BJ (cell line): ENCODE results near the gene EFNB1. TPM values are rescaled to one million over a fixed set of nuclear protein-coding genes. Genes with fewer than 3 reads are reported as not detected.

ENCODE experiments used
- CTCF ChIA-PET: fragments of 350-600 bp; formaldehyde crosslinking; extraction: SDS; loops from one replicate; lab custom pipeline; 2021; ENCODE audit warnings: antibody characterized with exemption, inconsistent platforms; lab: Yijun Ruan, JAX
- POLR2A ChIA-PET: fragments of 300-600 bp; sonication (Branson Sonifier 250); formaldehyde crosslinking; extraction: SDS; loops from one replicate; lab custom pipeline; 2021; ENCODE audit warnings: antibody characterized with exemption; lab: Charles Lee
- DNase-seq: peaks from one replicate; pipeline ENCODE4 v3.0.0-alpha.2; 2011; ENCODE audit warnings: low read depth
- H3K27me3 ChIP-seq: 2 replicates; pipeline ENCODE4 v1.6.0; 2011; ENCODE audit warnings: low read length; ENCODE audit not compliant: control insufficient read depth, insufficient read depth
- H3K36me3 ChIP-seq: 2 replicates; pipeline ENCODE4 v1.5.1; 2011; ENCODE audit warnings: low read length; ENCODE audit not compliant: control insufficient read depth, insufficient read depth
- H3K4me3 ChIP-seq: 2 replicates; pipeline ENCODE4 v1.5.1; 2011; ENCODE audit warnings: low read depth, mild to moderate bottlenecking, control low read depth, low read length
- polyA plus RNA-seq: library from polyadenylated mRNA; depleted of rRNA; stranded (reverse); fragments of >200 nt; gene quantifications from 2 replicates; pipeline ENCODE4 v1.2.3, GENCODE V29; 2011; rRNA removed
- TF ChIP-seq, protein P1 (sequence below): IDR thresholded peaks from 2 replicates; pipeline ENCODE4 v1.5.1; 2011; ENCODE audit warnings: low read depth, mild to moderate bottlenecking, control low read depth, inconsistent platforms, low read length, moderate library complexity; ENCODE audit not compliant: insufficient read depth

Gene EFNB1
- polyA plus RNA-seq, 1 experiment, result 15.2 TPM

DNA sequence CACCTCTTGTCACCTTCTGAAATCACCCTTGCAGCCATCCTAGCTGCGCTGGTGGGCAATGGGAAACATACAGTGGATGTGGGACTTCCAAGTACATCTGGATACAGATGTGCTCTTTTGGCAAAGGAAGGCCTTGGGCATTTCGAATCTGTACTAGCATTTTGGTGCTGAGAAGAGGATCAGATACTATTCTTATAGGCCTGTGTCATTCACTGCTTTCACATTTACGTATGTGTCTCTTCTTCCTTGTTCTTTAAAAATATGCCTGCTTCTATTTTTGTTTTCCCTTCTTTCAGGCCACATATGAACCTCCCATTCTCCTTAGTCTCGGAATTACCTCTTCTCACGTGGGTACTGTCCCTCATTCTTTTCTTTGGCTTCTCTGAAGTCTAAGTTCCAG, 53.1 kb downstream of the EFNB1 start:
- CTCF ChIA-PET, result no interaction called here
- TF ChIP-seq, protein P1, sequence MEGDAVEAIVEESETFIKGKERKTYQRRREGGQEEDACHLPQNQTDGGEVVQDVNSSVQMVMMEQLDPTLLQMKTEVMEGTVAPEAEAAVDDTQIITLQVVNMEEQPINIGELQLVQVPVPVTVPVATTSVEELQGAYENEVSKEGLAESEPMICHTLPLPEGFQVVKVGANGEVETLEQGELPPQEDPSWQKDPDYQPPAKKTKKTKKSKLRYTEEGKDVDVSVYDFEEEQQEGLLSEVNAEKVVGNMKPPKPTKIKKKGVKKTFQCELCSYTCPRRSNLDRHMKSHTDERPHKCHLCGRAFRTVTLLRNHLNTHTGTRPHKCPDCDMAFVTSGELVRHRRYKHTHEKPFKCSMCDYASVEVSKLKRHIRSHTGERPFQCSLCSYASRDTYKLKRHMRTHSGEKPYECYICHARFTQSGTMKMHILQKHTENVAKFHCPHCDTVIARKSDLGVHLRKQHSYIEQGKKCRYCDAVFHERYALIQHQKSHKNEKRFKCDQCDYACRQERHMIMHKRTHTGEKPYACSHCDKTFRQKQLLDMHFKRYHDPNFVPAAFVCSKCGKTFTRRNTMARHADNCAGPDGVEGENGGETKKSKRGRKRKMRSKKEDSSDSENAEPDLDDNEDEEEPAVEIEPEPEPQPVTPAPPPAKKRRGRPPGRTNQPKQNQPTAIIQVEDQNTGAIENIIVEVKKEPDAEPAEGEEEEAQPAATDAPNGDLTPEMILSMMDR, result no peak
- POLR2A ChIA-PET, result no interaction called here

DNA sequence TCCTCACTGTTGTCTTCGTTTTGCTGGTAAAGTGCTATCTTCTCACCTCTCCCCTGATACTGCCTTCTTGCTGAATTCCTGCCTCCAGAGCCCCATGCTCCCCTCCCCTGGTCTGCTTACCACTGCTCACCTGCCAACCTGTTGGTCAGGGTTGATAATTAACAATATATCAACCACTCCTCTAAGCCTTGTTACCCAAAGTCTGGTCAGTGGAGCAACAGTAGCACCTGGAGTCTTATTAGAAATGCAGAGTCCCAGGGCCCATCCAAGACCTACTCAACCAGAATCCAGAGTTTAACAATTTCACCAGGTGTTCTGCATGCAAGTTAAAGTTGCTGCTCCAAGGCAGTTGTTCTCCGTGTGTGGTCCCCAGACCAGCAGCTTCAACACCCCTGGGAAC, 55.0 kb downstream of the EFNB1 start:
- H3K27me3 ChIP-seq, result 0 out of 2 replicates have a peak, but pooled peaks cover 1% of the 10 kb centered on the region
- H3K36me3 ChIP-seq, result no peaks in the 10 kb centered on the region
- POLR2A ChIA-PET, result no interaction called here
- CTCF ChIA-PET, result interaction anchor here (1.4 kb wide), 1 partner anchor 26 kb away, joined by 3 read pairs; no protein-coding TSS in a partner anchor
- TF ChIP-seq, protein P1, result no peak
- DNase-seq, result no peak
- H3K4me3 ChIP-seq, result no peak overlapping the region

More for the DNA sequence above, 53.1 kb downstream of the EFNB1 start:
- H3K4me3 ChIP-seq, result no peak overlapping the region
- H3K36me3 ChIP-seq, result no peaks in the 10 kb centered on the region
- DNase-seq, result no peak
- 0 out of 2 replicates have a peak, but pooled peaks cover 1% of the 10 kb centered on the region for H3K27me3 ChIP-seq

DNA sequence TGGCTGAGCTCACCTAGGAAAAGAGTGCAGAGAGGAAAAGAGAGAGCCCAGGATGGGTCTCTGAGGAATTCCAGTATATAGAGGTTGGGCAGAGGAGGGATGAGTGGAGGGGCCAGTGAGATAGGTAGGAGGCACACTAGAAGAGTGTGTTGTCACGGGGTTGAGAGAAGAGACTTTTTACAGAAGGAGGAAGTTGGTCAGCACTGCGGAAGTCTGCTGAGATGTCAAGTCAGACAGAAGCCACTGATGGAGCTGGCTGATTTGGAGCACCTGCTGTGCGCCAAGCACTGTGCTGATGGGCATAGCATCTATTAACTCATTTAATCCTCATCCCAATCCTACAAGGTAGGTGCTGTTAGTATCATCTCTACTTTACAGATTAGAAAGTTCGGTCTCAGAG, 60.4 kb downstream of the EFNB1 start:
- no peak overlapping the region for H3K4me3 ChIP-seq
- no peaks in the 10 kb centered on the region for H3K36me3 ChIP-seq
- CTCF ChIA-PET, result no interaction called here
- 0 out of 2 replicates have a peak, but pooled peaks cover 1% of the 10 kb centered on the region for H3K27me3 ChIP-seq
- TF ChIP-seq, protein P1, result no peak
- POLR2A ChIA-PET, result no interaction called here
- DNase-seq, result no peak

Other genes with a start within 250 kb of the EFNB1 start
- gene STARD8, start 181.4 kb upstream of the EFNB1 start, polyA plus RNA-seq, result 2.1 and 2.9 TPM in 2 replicates